ENCODE data around the gene NXPE3.

GRCh38 chr3:101803939-101804338 is 24.9 kb downstream of the NXPE3 start:
- no peak for TF ChIP-seq CTCF (IDR thresholded peaks at IDR 0.05)
- TF ChIP-seq POLR2A (IDR thresholded peaks at IDR 0.05): no peak

Data from testis (tissue), 2 donors.